GM23338 (cell line): ENCODE data around the gene UPF3B. TPM values are rescaled to one million over a fixed set of nuclear protein-coding genes. Genes with fewer than 3 reads are reported as not detected.
"Not testable (repeated sequence)": the region's sequence is repeated elsewhere in the genome, so short reads cannot be mapped to it uniquely, and the experiment has no call there.

Experiments
- ATAC-seq: fragments of 200-7000 bp; cut with Tn5 transposase; 3 replicates; pipeline ENCODE4 v1.9.1; 2020
- DNase-seq: peaks from one replicate; pipeline ENCODE4 v3.0.0-alpha.2; 2015; ENCODE audit warnings: low spot score
- H2AFZ ChIP-seq: fragments of 200-600 bp; sonication (generic); 2 replicates; pipeline ENCODE4 v1.8.0; 2016; ENCODE audit warnings: antibody characterized with exemption, mild to moderate bottlenecking, moderate library complexity
- H3F3A ChIP-seq: fragments of 200-600 bp; sonication (generic); replicated peaks from 2 replicates; pipeline ENCODE4 v1.8.0; 2017; ENCODE audit warnings: antibody characterized with exemption, mixed run types, low read depth
- H3K27ac ChIP-seq: fragments of 200-600 bp; sonication (generic); 2 replicates; pipeline ENCODE4 v1.6.1; 2016; ENCODE audit warnings: low read depth
- H3K27me3 ChIP-seq: fragments of 200-600 bp; sonication (generic); 2 replicates; pipeline ENCODE4 v1.8.0; 2016; ENCODE audit warnings: mild to moderate bottlenecking, mixed run types, moderate library complexity; ENCODE audit not compliant: insufficient read depth
- H3K36me3 ChIP-seq: fragments of 200-600 bp; sonication (generic); 2 replicates; pipeline ENCODE4 v1.8.0; 2016; ENCODE audit warnings: mild to moderate bottlenecking; ENCODE audit not compliant: insufficient read depth
- H3K4me1 ChIP-seq: fragments of 200-600 bp; sonication (generic); 2 replicates; pipeline ENCODE4 v1.8.0; 2016; ENCODE audit warnings: mild to moderate bottlenecking, moderate library complexity; ENCODE audit not compliant: insufficient read depth
- H3K4me2 ChIP-seq: fragments of 200-600 bp; sonication (generic); 2 replicates; pipeline ENCODE4 v1.7.1; 2017; ENCODE audit warnings: mixed run types
- H3K4me3 ChIP-seq: fragments of 200-600 bp; sonication (generic); 2 replicates; pipeline ENCODE4 v1.6.1; 2016; ENCODE audit warnings: mixed run types
- H3K79me2 ChIP-seq: fragments of 200-600 bp; sonication (generic); replicated peaks from 2 replicates; pipeline ENCODE4 v1.8.0; 2017; ENCODE audit warnings: mild to moderate bottlenecking; ENCODE audit not compliant: insufficient read depth
- H3K9me2 ChIP-seq: fragments of 200-600 bp; sonication (generic); 2 replicates; pipeline ENCODE4 v1.8.0; 2017; ENCODE audit not compliant: insufficient read depth
- H4K20me1 ChIP-seq: fragments of 200-600 bp; sonication (generic); replicated peaks from 2 replicates; pipeline ENCODE4 v1.8.0; 2017; ENCODE audit warnings: mild to moderate bottlenecking; ENCODE audit not compliant: insufficient read depth
- H3K27ac Mint-ChIP-seq: 2 replicates; pipeline ENCODE4 v1.8.0; 2020; ENCODE audit warnings: inconsistent platforms, mild to moderate bottlenecking, moderate library complexity, mixed read lengths
- H3K27me3 Mint-ChIP-seq: 3 replicates; pipeline ENCODE4 v1.8.0; 2022; ENCODE audit warnings: low read depth, mild to moderate bottlenecking, moderate library complexity, mixed read lengths, inconsistent platforms; ENCODE audit not compliant: insufficient read depth, poor library complexity
- H3K36me3 Mint-ChIP-seq: 3 replicates; pipeline ENCODE4 v1.8.0; 2021; ENCODE audit warnings: low read depth, mild to moderate bottlenecking, inconsistent platforms, moderate library complexity, mixed read lengths
- H3K4me1 Mint-ChIP-seq: 3 replicates; pipeline ENCODE4 v1.8.0; 2020; ENCODE audit warnings: mild to moderate bottlenecking, inconsistent platforms, mixed read lengths
- H3K4me3 Mint-ChIP-seq: 3 replicates; pipeline ENCODE4 v1.8.0; 2021; ENCODE audit warnings: moderate library complexity, mild to moderate bottlenecking, inconsistent platforms, mixed read lengths
- H3K9me3 Mint-ChIP-seq: 3 replicates; pipeline ENCODE4 v1.8.0; 2020; ENCODE audit warnings: moderate library complexity, mild to moderate bottlenecking, inconsistent platforms, mixed read lengths
- EZH2 ChIP-seq: fragments of 200-600 bp; sonication (generic); IDR thresholded peaks from one replicate; pipeline ENCODE4 v1.8.0; 2017; ENCODE audit warnings: antibody characterized with exemption, mild to moderate bottlenecking, low read depth; ENCODE audit not compliant: unreplicated experiment
- EZH2phosphoT487 ChIP-seq: fragments of 200-600 bp; sonication (generic); IDR thresholded peaks from one replicate; pipeline ENCODE4 v1.8.1; 2018; ENCODE audit warnings: antibody characterized with exemption; ENCODE audit not compliant: unreplicated experiment
- POLR2AphosphoS5 ChIP-seq: IDR thresholded peaks from 2 replicates; pipeline ENCODE4 v1.6.1; 2016; ENCODE audit warnings: antibody characterized with exemption, low read depth
- REST ChIP-seq: IDR thresholded peaks from one replicate; pipeline ENCODE4 v1.6.1; 2018; ENCODE audit warnings: antibody characterized with exemption; ENCODE audit not compliant: unreplicated experiment
- ZNF114 ChIP-seq: fragments of 250-450 bp; sonication (Bioruptor Pico); IDR thresholded peaks from 2 replicates; pipeline ENCODE4 v1.5.0; 2020; ENCODE audit warnings: mild to moderate bottlenecking, moderate library complexity
- ZNF331 ChIP-seq: fragments of 250-450 bp; sonication (Bioruptor Pico); IDR thresholded peaks from 2 replicates; pipeline ENCODE4 v1.5.0; 2020; ENCODE audit warnings: low read depth, mild to moderate bottlenecking, moderate library complexity
- polyA plus RNA-seq: library from polyadenylated mRNA; unstranded; fragments of >200 nt; fragmentation: Nextera tagmentation; extraction: Ambion mirVana; gene quantifications from 2 replicates; pipeline ENCODE4 v1.2.1, GENCODE V29; 2016
- total RNA-seq: library from RNA; depleted of rRNA; stranded (reverse); fragments of >200 nt; shearing (Covaris generic); gene quantifications from 2 replicates; pipeline ENCODE4 v1.2.3, GENCODE V29; 2014
- TF ChIP-seq, protein P1 (sequence below): IDR thresholded peaks from 2 replicates; pipeline ENCODE4 v1.6.1; 2016; ENCODE audit warnings: antibody characterized with exemption

The UPF3B gene
- total and polyA plus RNA-seq, 2 experiments from 2014 or later: 9.4 to 62.0 TPM

GRCh38 chrX:119809185-119809666 lies 43.5 kb downstream of the UPF3B start:
- no peak for ATAC-seq

DNA sequence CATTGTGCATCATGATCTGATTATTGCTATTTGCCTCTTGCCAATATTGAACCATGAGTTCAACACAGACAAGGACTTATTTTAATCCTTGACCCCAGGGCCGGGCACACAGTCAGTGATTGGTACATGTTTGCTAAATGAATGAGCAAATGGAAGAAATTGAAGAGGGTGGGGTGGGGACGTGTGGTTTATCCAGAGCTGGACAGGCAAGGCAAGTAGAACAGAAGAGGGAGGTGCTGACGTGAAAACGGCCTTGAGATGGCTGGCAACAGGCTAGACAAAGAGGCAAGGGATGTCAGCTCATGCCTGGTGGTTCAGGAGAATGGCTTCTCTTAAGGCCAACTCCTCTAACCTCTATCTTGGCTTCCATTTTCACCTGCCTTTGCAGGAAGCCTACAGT lies 44.3 kb downstream of the UPF3B start:
- not testable (repeated sequence) for H3K27ac ChIP-seq, H3K4me1 ChIP-seq, H3K79me2 ChIP-seq, H3K4me3 ChIP-seq, H3K36me3 ChIP-seq, ATAC-seq, H3K9me2 ChIP-seq, H3K27me3 ChIP-seq, H3K36me3 Mint-ChIP-seq, DNase-seq, H2AFZ ChIP-seq, H3K4me3 Mint-ChIP-seq, H4K20me1 ChIP-seq, H3K4me2 ChIP-seq, H3K9me3 Mint-ChIP-seq, H3K4me1 Mint-ChIP-seq, H3K27ac Mint-ChIP-seq, H3K27me3 Mint-ChIP-seq, H3F3A ChIP-seq

More at GRCh38 chrX:119809185-119809666, 43.5 kb downstream of the UPF3B start:
- Histone ChIP-seq H3K9me2 (no peaks in the 10 kb centered on the region), H3K36me3 (no peaks in the 10 kb centered on the region), H3K27ac (no peak overlapping the region), H3K4me3 (no peak overlapping the region), H3K4me2 (no peak overlapping the region), H3K27me3 (no peaks in the 10 kb centered on the region), H3K4me1 (no peaks in the 10 kb centered on the region), H3K79me2 (no peaks in the 10 kb centered on the region), H2AFZ (no peak overlapping the region), H4K20me1 (no peaks in the 10 kb centered on the region), H3F3A (no peaks in the 10 kb centered on the region)
- no peak overlapping the region for H3K4me3 Mint-ChIP-seq
- peaks cover 1% of the 10 kb centered on the region for H3K27me3 Mint-ChIP-seq
- no peak overlapping the region for H3K27ac Mint-ChIP-seq
- DNase-seq: no peak
- H3K36me3 Mint-ChIP-seq: 0 out of 3 replicates have a peak, but pooled peaks cover 3% of the 10 kb centered on the region
- TF ChIP-seq EZH2: no peak
- TF ChIP-seq ZNF331 (CRISPR knock-in tag): no peak
- TF ChIP-seq EZH2phosphoT487: no peak
- TF ChIP-seq, protein P1, sequence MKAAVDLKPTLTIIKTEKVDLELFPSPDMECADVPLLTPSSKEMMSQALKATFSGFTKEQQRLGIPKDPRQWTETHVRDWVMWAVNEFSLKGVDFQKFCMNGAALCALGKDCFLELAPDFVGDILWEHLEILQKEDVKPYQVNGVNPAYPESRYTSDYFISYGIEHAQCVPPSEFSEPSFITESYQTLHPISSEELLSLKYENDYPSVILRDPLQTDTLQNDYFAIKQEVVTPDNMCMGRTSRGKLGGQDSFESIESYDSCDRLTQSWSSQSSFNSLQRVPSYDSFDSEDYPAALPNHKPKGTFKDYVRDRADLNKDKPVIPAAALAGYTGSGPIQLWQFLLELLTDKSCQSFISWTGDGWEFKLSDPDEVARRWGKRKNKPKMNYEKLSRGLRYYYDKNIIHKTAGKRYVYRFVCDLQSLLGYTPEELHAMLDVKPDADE: no peak
- no peak for TF ChIP-seq ZNF114 (CRISPR knock-in tag)
- H3K4me1 Mint-ChIP-seq: no peaks in the 10 kb centered on the region
- 0 out of 3 replicates have a peak, but pooled peaks cover 3% of the 10 kb centered on the region for H3K9me3 Mint-ChIP-seq

DNA sequence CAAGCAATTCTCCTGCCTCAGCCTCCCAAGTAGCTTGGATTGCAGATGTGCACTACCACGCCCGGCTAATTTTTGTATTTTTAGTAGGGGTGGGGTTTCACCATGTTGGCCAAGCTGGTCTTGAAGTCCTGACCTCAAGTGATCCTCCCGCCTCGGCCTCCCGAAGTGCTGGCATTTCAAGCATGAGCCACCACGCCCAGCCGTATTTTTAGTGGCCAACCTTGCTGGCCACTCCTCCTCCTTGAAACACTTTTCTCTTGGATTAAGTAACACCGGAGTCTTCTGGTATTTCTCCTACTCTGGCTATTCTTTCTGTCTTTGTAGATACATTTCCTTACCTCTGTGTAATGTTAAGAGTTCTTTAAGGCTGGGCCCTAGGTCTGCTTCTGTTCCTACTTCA lies 50.2 kb downstream of the UPF3B start:
- Histone ChIP-seq H4K20me1 (no peaks in the 10 kb centered on the region), H3K4me3 (no peak overlapping the region), H3K27me3 (no peaks in the 10 kb centered on the region), H3K4me2 (no peak overlapping the region), H3K79me2 (no peaks in the 10 kb centered on the region), H3F3A (no peaks in the 10 kb centered on the region), H3K9me2 (no peaks in the 10 kb centered on the region), H2AFZ (no peak overlapping the region), H3K27ac (no peak overlapping the region), H3K4me1 (no peaks in the 10 kb centered on the region), H3K36me3 (no peaks in the 10 kb centered on the region)
- Mint-ChIP-seq H3K27ac (no peak overlapping the region), H3K36me3 (no peaks in the 10 kb centered on the region), H3K4me1 (no peaks in the 10 kb centered on the region), H3K27me3 (peaks cover 1% of the 10 kb centered on the region), H3K4me3 (no peak overlapping the region), H3K9me3 (peaks cover 6% of the 10 kb centered on the region; the same call in 1 of the 3 replicates)
- TF ChIP-seq EZH2: no peak
- no peak for TF ChIP-seq POLR2AphosphoS5
- TF ChIP-seq REST: no peak
- no peak for TF ChIP-seq ZNF114 (CRISPR knock-in tag)
- TF ChIP-seq EZH2phosphoT487: no peak
- TF ChIP-seq, protein P1: no peak
- TF ChIP-seq ZNF331 (CRISPR knock-in tag): no peak
- no peak for DNase-seq
- no peak for ATAC-seq
